Measurements from ENCODE around the gene PRKCZ. TPM values are rescaled to one million over a fixed set of nuclear protein-coding genes. Genes with fewer than 3 reads are reported as not detected.

The PRKCZ gene
- total RNA-seq, 2 donors from 2014 or later: 11.8 to 22.4 TPM

GRCh38 chr1:2183937-2184334 is 133.7 kb downstream of the PRKCZ start:
- no peak for DNase-seq (ENCODE audit: low spot score in 2 of 2)

DNA sequence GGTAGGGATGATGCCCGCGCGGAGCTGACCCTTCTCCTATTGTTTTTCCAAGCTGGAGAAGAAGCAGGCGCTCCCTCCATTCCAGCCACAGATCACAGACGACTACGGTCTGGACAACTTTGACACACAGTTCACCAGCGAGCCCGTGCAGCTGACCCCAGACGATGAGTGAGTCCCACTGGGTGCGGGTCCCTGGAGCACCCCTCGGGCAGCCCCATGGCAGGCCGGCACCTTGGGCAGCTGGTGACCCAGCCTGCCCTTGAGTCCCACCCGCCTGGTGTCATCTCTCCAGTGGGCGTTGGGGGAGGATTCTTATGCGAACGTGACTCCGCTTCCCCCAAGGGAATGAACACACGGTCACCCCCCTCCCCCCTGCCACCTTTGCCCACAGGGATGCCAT is 134.3 kb downstream of the PRKCZ start:
- no peak overlapping the region for H3K27ac Mint-ChIP-seq
- DNase-seq (ENCODE audit: low spot score in 2 of 2): no peak
- no peaks in the 10 kb centered on the region for H3K36me3 Mint-ChIP-seq
- no peaks in the 10 kb centered on the region for H3K9me3 Mint-ChIP-seq
- no peak for ATAC-seq

More at GRCh38 chr1:2183937-2184334, 133.7 kb downstream of the PRKCZ start:
- peak overlapping the region; percentile 26 to 81 for H3K27ac Mint-ChIP-seq
- ATAC-seq: no peak
- no peaks in the 10 kb centered on the region for H3K36me3 Mint-ChIP-seq
- H3K9me3 Mint-ChIP-seq: no peaks in the 10 kb centered on the region

DNA sequence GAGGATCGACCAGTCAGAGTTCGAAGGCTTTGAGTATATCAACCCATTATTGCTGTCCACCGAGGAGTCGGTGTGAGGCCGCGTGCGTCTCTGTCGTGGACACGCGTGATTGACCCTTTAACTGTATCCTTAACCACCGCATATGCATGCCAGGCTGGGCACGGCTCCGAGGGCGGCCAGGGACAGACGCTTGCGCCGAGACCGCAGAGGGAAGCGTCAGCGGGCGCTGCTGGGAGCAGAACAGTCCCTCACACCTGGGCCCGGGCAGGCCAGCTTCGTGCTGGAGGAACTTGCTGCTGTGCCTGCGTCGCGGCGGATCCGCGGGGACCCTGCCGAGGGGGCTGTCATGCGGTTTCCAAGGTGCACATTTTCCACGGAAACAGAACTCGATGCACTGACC is 134.7 kb downstream of the PRKCZ start:
- Mint-ChIP-seq H3K36me3 (no peaks in the 10 kb centered on the region), H3K27ac (no peak overlapping the region), H3K9me3 (no peaks in the 10 kb centered on the region)
- ATAC-seq (no peak), DNase-seq (ENCODE audit: low spot score in 2 of 2) (no peak)

DNA sequence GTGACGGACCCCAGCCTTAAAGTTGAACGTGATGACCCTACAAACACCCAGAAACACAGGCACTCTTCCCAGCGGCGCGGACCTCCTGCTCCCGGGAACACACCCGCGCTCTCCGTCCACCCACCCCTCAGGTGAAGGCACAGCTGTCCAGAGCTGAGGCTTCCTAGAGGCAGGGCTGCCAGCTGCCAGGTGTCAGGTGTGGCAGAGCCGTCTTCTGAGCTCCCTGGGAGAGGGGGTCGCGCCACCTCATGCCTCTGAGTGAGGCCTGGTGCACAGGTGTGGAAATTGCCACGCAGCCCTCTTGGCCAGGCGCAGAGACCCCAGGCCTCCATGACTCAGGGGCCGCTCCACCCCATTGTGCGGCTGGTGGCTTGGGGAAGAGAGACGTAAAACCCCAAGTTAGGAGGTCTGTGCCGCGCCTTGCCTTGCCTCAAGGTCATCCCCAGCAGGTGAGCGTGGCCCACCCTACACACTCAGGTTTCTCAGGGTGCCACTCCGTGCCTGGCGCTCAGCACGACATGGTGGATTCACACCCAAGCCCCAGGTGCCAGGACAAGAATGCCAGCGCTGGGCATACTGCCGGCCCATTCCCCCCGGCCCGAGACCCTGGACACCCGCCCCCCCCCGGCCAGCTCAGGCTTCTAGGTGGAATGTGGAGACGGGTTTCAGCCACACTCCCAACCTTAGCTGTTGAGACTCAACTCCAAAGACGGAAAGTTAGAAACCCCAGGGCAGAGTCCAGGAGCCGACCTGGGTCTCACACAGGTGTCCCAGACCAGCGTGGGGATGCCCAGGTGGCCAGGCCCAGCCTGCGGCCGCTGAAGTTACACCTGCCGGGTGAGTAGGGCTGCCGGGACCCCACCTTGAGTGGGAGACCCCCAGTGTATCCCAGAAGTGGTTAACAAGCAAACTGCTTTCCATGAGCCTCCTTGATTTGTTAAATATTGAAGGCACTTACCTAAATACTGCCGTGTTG is 136.0 kb downstream of the PRKCZ start:
- H3K36me3 Mint-ChIP-seq: no peaks in the 10 kb centered on the region
- ATAC-seq: no peak
- H3K27ac Mint-ChIP-seq: no peak overlapping the region
- no peak for DNase-seq (ENCODE audit: low spot score in 2 of 2)
- H3K9me3 Mint-ChIP-seq: no peaks in the 10 kb centered on the region

DNA sequence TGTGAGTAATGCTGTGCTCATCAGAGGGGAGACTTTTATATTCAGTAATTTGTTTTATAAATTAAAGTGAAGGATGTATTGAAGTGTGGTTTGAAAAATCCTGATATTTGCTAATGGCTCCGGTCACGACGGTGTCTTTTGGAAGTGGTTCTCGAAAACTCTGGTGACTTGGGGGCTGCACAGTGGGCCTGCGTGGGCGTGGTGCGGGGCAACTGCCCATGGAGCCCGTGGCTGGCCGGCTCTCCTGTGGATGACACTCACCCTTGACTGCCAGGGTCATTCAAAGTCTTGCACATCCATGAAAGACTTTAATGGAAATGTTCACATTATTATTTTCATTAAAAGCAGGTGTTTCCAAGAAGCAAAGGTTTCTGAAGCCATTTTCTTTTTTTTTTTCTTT is 136.7 kb downstream of the PRKCZ start:
- Mint-ChIP-seq H3K27ac (no peak overlapping the region), H3K9me3 (no peaks in the 10 kb centered on the region), H3K36me3 (no peaks in the 10 kb centered on the region)
- ATAC-seq (no peak), DNase-seq (ENCODE audit: low spot score in 2 of 2) (no peak)

GRCh38 chr1:2187619-2188018 is 137.4 kb downstream of the PRKCZ start:
- no peaks in the 10 kb centered on the region for H3K9me3 Mint-ChIP-seq
- ATAC-seq: no peak
- no peak for DNase-seq (ENCODE audit: low spot score in 2 of 2)
- H3K27ac Mint-ChIP-seq: peak overlapping the region; percentile 14 to 60
- no peaks in the 10 kb centered on the region for H3K36me3 Mint-ChIP-seq

- ATAC-seq: no peak
- H3K27ac Mint-ChIP-seq: peak overlapping the region; percentile 14 to 70
- no peaks in the 10 kb centered on the region for H3K9me3 Mint-ChIP-seq
- DNase-seq (ENCODE audit: low spot score in 2 of 2): no peak
- H3K36me3 Mint-ChIP-seq: no peaks in the 10 kb centered on the region
Measured at GRCh38 chr1:2188336-2188735, 138.1 kb downstream of the PRKCZ start.

- ATAC-seq: peak; percentile 92 to 95
- Mint-ChIP-seq H3K27ac (peak overlapping the region; percentile 70 to 82), H3K36me3 (no peaks in the 10 kb centered on the region), H3K9me3 (no peaks in the 10 kb centered on the region)
- DNase-seq (ENCODE audit: low spot score in 2 of 2): peak; percentile 88 to 89
Measured at GRCh38 chr1:2189459-2190425, 139.5 kb downstream of the PRKCZ start.

DNA sequence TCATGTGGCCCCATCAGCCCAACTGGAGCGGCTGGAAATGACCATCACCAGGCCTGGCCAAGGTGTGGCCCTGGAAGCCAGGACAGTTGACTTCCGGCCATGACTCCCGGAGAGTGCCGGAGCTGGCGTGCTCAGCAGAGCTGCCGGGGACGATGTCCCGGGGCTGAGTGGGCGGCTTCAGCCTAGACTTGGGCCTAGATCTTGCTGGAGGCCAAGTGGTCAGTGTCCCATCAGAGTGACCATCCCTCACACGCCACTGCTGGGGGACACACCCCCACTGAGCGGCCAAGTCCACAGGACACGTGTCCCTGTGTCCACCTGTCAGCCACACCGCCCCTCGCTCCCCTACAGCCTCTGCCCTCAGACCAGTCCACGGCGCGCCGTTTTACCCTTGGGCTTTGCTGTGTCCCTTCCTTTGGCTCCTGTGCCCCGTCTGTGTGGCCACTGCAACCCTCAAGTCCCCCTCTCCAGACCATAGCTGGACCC is 140.3 kb downstream of the PRKCZ start:
- no peaks in the 10 kb centered on the region for H3K9me3 Mint-ChIP-seq
- no peaks in the 10 kb centered on the region for H3K36me3 Mint-ChIP-seq
- H3K27ac Mint-ChIP-seq: peak overlapping the region in 1 of 2 donors; percentile 77
- DNase-seq (ENCODE audit: low spot score in 2 of 2) (no peak), ATAC-seq (no peak)

DNA sequence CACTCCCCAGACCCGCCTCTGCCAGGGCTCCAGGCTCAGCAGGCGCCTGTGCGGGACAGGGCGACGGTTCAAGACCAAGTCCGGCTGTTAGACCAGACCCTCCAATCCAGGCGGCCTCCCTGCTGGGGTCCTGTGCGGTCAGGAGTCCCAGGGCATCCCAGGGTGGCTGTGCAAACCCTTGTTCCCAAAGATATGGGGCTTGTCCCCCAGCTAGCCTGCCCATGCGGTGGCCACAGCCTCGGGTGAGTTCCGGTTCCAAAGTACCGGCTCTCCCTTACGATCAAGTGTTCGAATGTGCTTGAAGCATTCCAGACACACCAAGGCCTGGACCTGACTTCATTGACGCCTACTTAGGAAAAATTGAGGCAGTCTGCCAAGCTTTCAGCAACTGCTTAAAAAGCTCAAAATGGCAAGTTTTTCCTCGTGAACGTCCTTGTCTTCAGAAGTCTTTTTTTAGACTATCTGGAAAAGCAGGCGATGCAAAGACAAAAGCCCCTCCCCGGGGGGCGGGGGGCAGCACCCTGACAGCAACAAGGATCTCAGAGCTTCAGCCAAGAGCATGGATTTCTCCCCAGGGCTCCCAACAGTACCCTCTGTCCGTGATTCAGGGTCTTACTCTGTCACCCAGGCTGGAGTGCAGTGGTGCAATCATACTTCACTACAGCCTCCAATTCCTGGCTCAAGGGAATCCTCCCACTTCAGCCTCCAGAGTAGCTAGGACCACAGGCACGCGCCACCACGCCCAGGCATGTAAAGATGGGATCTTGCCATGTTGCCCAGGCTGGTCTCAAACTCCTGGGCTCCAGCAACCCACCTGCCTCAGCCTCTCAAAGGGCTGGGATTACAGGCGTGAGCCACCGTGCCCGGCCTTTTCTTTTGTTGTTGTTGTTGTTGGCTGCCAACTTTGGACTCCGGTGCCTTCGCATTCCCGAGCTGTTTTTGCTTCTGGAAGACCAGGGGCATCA is 142.1 kb downstream of the PRKCZ start:
- peak overlapping the region; percentile 22 to 77 for H3K27ac Mint-ChIP-seq
- ATAC-seq (no peak), DNase-seq (ENCODE audit: low spot score in 2 of 2) (no peak)
- no peaks in the 10 kb centered on the region for H3K36me3 Mint-ChIP-seq
- no peaks in the 10 kb centered on the region for H3K9me3 Mint-ChIP-seq

GRCh38 chr1:2193514-2194281 is 143.5 kb downstream of the PRKCZ start:
- Mint-ChIP-seq H3K9me3 (no peaks in the 10 kb centered on the region), H3K27ac (peak overlapping the region; percentile 44 to 70), H3K36me3 (no peaks in the 10 kb centered on the region)
- no peak for DNase-seq (ENCODE audit: low spot score in 2 of 2)
- ATAC-seq: no peak

DNA sequence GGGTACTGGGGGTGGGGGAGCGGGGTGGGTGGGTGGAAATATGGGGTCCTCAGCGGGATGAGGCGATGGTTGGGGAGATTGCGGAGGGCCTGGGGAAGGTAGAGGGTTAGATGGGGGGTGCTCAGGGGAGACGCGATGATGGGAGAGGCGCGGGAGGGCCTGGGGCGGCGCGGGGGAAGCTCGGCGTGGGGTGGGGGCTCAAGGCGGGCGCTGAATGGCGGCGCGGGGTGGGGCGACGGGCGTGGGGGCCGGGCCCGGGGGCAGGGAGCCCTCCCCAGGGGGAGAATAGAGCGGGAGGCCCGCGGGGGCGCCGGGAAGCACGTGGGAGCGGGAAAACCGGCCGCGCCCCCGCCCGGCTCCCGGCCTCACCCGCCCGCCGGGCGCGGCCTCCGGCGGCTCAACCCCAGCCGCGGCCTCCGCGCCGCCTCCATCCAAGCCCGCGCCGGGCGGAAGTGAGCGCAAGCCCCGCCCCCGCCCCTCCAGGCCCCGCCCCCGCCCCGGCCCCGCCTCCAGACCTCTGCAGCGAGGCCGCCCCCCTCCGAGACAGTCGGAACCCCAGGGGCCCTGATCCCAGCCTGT is 144.2 kb downstream of the PRKCZ start, which contains the start of gene FAAP20:
TSS of gene FAAP20 (minus strand) at position 454 of the 579 bp plus-strand sequence. CDS start at position 431, 23 bp downstream.
- Mint-ChIP-seq H3K27ac (peak within 1 kb of the TSS; percentile 84 to 90), H3K9me3 (no peaks in the 10 kb centered on the region), H3K36me3 (no peaks in the 10 kb centered on the region)
- DNase-seq (ENCODE audit: low spot score in 2 of 2): no peak
- peak; percentile 55 to 63 for ATAC-seq

- H3K36me3 Mint-ChIP-seq: no peaks in the 10 kb centered on the region
- ATAC-seq (peak; percentile 71 to 77), DNase-seq (ENCODE audit: low spot score in 2 of 2) (peak; percentile 89 to 92)
- peak overlapping the region; percentile 84 to 90 for H3K27ac Mint-ChIP-seq
- H3K9me3 Mint-ChIP-seq: no peaks in the 10 kb centered on the region
Measured at GRCh38 chr1:2194898-2195673, 144.9 kb downstream of the PRKCZ start.

DNA sequence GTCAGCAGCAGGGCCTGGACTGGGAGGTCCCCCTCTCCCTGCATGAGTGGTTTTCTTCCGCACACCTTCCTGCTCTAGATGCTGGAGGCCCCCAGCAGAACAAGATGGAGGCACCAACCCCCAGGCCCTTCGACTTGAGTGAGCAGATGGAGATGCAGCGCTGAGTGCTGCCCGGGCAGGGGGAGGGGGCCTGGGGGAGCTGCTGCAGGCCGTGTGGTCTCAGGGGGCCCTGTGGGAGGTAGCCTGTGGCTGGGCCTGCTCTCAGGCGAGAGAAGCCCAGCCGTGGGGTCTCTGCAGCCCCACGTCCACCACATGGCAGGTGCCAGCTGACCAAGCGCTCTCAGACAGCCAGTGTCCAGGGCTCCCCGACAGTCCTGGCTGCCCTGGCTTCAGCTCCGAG is 145.6 kb downstream of the PRKCZ start:
- DNase-seq (ENCODE audit: low spot score in 2 of 2): no peak
- no peak for ATAC-seq
- Mint-ChIP-seq H3K9me3 (no peaks in the 10 kb centered on the region), H3K36me3 (no peaks in the 10 kb centered on the region), H3K27ac (peak overlapping the region; percentile 36 to 90)
